Stimulated activated naive CD8-positive, alpha-beta T cell treated with anti-CD3 and anti-CD28 coated beads, Interleukin-15, Interleukin-2, amounts not matched to agents 100 U/mL and 50 U/mL, for 24 hours (primary cell): ENCODE results near the gene PLEK.
"Not testable (repeated sequence)": the region's sequence is repeated elsewhere in the genome, so short reads cannot be mapped to it uniquely, and the experiment has no call there.

Source experiments
- ATAC-seq: fragments of 150-1000 bp; cut with Tn5 transposase; one replicate; pipeline ENCODE4 v1.10.0; 2021
- DNase-seq: peaks from one replicate; pipeline ENCODE4 v3.0.0; 2021

PLEK gene, protein sequence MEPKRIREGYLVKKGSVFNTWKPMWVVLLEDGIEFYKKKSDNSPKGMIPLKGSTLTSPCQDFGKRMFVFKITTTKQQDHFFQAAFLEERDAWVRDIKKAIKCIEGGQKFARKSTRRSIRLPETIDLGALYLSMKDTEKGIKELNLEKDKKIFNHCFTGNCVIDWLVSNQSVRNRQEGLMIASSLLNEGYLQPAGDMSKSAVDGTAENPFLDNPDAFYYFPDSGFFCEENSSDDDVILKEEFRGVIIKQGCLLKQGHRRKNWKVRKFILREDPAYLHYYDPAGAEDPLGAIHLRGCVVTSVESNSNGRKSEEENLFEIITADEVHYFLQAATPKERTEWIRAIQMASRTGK

DNA sequence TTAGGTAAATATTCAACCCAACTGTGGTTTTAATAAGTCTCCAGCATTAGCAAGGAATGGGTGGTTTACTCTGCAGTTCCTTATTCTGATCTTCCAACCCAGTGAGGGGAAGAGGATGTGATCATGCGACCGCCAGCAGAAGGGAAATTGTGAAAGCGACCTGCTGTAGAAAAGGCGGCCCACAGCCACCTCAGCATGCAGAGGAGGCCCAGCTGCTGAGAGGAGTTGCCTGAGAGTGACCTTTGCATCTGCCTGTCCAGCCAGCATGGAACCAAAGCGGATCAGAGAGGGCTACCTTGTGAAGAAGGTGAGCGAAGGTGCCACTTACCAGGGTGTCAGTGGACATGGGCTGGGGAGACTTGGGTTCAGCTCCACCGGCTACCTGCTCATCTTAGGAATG lies at the start of gene PLEK:
TSS of gene PLEK (plus strand) at position 196 of the 400 bp plus-strand sequence. CDS start at position 266, 70 bp downstream.
- DNase-seq (peak; percentile 36), ATAC-seq (peak; percentile 30)

- ATAC-seq (no peak), DNase-seq (no peak)
Observed at GRCh38 chr2:68316111-68316510, 49.0 kb upstream of the PLEK start.

GRCh38 chr2:68317971-68318913 lies 46.8 kb upstream of the PLEK start:
- DNase-seq, result no peak
- no peak for ATAC-seq

DNA sequence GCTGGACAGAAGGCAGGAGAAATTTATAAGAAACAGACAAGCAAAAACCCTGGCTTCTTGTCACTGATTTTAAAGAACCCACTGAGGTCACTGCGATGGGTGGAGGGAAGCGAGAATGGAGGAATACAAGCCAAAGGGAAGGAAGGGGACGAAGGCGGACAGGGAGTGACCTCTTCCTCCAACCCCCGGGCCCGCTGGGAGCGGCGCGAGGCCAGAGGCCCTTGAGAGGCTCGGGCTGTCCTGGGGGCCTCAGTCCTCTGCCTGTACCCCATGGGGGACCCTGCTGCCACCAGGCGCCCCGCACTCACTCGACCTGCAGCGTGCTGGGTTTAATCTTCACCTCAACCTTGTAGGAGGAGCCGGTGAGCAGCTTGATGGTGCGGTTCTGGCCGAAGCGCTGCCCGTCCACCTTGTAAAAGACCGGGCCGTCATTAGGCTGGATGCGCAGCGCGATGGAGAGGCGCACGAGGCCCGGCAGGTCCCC lies 46.1 kb upstream of the PLEK start:
- no peak for DNase-seq

DNA sequence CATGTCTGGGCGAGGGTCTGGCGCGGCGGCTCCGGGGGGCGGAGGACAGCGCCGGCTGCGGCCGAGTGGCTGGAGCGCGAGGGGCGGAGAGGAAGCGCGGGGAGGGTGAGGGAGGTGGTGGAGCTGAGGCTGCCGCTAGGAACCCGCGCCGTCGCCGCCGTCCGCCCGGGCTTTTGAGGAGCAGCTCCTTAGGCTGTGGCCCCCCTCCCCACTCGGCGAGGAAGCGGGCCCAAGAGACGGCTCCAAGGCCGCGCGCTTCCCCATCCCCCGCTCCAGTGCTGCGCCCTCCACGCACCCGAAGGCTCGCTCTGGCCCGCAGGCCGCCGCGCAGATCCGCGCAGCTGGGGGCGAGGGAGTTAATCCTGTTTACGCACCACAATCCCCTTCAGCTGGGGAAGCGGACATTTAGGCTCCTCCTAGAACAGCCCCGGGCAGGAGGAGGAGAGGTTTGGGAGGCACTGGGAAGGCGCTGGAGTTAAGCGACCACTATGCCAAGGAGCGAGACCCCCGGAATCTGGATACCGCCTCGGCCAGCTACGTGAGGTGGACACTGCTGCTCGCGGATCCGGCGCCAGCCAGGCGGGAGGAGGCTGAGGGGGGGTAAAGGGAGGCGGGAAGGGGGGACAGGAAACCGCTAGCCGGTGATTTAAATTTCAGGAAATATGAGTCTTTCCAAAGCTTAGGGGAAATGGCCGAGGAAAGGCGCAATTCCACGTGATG lies 45.5 kb upstream of the PLEK start, which contains the start of gene CNRIP1:
TSS of gene CNRIP1 (minus strand) at position 552 of the 720 bp plus-strand sequence. CDS start at position 3, 549 bp downstream.
- ATAC-seq, result no peak

More for the DNA sequence above, 46.1 kb upstream of the PLEK start:
- ATAC-seq, result no peak

DNA sequence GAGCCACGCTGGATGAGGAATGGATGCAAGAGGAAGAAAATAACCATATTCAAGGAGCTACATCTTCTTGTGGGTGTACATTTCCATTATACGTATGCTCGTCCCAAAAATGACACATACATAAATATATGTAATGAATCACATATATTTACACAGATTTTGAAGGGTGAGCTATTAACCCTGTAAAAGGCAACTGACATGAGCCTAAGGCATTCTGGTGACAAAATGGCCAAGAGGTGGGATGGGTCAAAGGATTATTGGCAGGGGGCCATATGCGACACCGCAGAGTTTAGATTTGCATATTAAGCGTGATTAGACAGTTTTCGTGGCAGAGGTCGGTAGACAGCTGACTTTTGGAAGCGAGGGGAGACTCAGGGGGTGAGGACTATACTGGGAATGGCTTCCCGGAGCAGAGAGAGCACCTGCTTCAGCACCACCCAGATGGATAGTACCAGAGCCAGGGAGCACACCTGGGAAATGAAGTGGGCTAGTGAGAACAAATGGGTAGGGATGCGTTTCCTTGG lies 44.9 kb upstream of the PLEK start:
- DNase-seq (no peak), ATAC-seq (no peak)

More for the DNA sequence above, 45.5 kb upstream of the PLEK start, which contains the start of gene CNRIP1:
- peak; percentile 10 for DNase-seq

GRCh38 chr2:68325056-68325455 lies 40.0 kb upstream of the PLEK start:
- ATAC-seq (no peak), DNase-seq (no peak)

- DNase-seq (no peak), ATAC-seq (no peak)
Observed at GRCh38 chr2:68328901-68329300, 36.2 kb upstream of the PLEK start.

- ATAC-seq (peak; percentile 66), DNase-seq (no peak)
Observed at GRCh38 chr2:68330691-68331090, 34.4 kb upstream of the PLEK start.

GRCh38 chr2:68333009-68333408 lies 32.1 kb upstream of the PLEK start:
- no peak for DNase-seq
- ATAC-seq, result no peak

GRCh38 chr2:68333931-68334330 lies 31.2 kb upstream of the PLEK start:
- ATAC-seq, result no peak

GRCh38 chr2:68336192-68336591 lies 28.9 kb upstream of the PLEK start:
- no peak for ATAC-seq
- no peak for DNase-seq

More at GRCh38 chr2:68333931-68334330, 31.2 kb upstream of the PLEK start:
- no peak for DNase-seq

- ATAC-seq (no peak), DNase-seq (no peak)
Observed at GRCh38 chr2:68340226-68341061, 24.6 kb upstream of the PLEK start.

- DNase-seq (no peak), ATAC-seq (no peak)
Observed at GRCh38 chr2:68341062-68341329, 24.1 kb upstream of the PLEK start.

DNA sequence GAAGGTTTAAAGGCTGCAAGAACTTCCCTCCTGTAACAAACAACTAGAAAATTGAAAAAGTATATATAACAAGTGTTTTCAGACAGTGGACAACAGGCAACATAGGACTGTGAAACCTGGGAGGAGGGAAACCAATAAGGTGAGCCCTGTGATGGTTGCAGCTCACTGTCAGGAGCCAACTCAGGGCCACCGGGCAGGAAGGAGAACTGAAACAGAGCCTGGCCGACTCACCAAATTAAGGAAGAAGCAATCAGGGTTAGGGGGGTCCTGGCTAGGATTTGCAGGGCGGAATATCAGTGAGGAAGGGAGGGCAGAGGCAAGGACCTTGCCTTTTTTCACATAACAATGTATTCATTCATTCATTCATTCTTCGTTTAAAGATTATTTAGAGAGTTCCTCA lies 23.5 kb upstream of the PLEK start:
- DNase-seq, result no peak
- no peak for ATAC-seq

- DNase-seq (no peak), ATAC-seq (no peak)
Observed at GRCh38 chr2:68342470-68342869, 22.6 kb upstream of the PLEK start.

GRCh38 chr2:68344031-68344430 lies 21.1 kb upstream of the PLEK start:
- no peak for ATAC-seq
- no peak for DNase-seq

DNA sequence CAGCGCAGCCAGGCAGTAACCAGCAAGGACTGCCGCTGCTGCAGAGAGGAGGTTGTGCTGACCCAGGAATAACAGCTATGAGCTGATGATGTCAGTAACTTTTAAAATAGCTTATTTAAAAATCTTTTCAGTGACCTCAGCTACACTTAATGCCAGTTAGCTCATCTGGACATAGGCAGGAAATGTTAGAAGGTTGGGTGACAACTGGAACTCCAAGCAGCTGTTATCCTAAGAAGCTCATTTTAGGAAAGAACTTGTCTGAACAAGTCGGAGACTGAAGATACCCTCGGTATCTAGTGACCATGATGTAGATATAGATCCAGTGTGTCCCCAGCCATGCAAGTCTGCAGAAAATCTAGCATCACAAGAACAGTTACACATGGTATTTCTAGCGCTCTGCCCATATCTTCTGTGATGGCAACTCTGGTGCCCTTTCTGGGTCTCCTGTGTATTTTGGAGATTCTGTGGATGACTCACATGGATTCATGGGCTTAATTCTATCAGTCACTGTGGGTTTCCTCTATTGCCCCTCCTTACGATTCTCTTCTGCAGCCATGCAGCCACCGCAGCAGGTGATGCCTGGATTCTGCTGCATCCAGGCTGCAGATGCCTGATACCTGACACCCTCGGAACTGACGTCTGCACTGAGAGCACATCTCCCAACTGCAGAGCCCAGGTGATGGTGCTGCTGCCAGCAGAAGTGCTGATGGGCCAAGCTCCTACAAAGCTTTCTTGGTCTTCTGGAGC lies 19.8 kb upstream of the PLEK start:
- DNase-seq (no peak), ATAC-seq (no peak)

DNA sequence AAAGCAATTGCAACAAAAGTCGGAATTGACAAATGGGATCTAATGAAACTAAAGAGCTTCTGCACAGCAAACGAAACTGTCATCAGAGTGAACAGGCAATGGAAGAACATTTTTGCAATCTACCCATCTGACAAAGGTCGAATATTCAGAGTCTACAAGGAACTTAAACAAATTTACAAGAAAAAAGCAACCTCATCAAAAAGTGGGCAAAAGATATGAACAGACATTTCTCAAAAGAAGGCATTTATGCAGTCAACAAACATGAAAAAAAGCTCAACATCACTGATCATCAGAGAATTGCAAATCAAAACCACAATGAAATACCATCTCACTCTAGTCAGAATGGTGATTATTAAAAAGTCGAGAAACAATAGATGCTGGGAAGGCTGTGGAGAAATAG lies 16.0 kb upstream of the PLEK start:
- not testable (repeated sequence) for ATAC-seq

GRCh38 chr2:68351997-68352396 lies 13.1 kb upstream of the PLEK start:
- DNase-seq, result no peak
- no peak for ATAC-seq

More for the DNA sequence above, 16.0 kb upstream of the PLEK start:
- not testable (repeated sequence) for DNase-seq
